ENCODE measurements around the gene C1QL4. TPM values are rescaled to one million over a fixed set of nuclear protein-coding genes. Genes with fewer than 3 reads are reported as not detected.
"Not testable (repeated sequence)": the region's sequence is repeated elsewhere in the genome, so short reads cannot be mapped to it uniquely, and the experiment has no call there.

C1QL4 gene
- total and polyA plus RNA-seq, 7 donors, result 0.03 TPM; not detected in 6

DNA sequence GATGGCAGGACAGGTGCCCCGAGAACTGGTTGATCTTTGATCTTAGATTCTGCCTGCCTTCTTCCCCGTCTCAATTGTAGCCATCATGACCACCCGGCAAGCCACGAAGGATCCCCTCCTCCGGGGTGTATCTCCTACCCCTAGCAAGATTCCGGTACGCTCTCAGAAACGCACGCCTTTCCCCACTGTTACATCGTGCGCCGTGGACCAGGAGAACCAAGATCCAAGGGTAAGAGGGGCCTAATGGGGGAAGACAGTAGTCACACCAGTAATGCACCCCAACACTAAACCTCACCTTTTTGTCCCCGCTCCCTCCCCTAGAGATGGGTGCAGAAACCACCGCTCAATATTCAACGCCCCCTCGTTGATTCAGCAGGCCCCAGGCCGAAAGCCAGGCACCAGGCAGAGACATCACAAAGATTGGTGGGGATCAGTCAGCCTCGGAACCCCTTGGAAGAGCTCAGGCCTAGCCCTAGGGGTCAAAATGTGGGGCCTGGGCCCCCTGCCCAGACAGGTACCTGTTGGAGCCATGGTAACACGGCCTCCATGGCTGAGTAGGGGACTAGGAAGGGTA, 13.4 kb downstream of the C1QL4 start:
- no peaks in the 10 kb centered on the region for H3K27me3 ChIP-seq
- peak; percentile 64 for DNase-seq
- TF ChIP-seq POLR2A (IDR thresholded peaks at IDR 0.05) (no peak), EP300 (IDR thresholded peaks at IDR 0.05) (no peak), POLR2AphosphoS5 (IDR thresholded peaks at IDR 0.05) (no peak)
- TF ChIP-seq, protein P1, sequence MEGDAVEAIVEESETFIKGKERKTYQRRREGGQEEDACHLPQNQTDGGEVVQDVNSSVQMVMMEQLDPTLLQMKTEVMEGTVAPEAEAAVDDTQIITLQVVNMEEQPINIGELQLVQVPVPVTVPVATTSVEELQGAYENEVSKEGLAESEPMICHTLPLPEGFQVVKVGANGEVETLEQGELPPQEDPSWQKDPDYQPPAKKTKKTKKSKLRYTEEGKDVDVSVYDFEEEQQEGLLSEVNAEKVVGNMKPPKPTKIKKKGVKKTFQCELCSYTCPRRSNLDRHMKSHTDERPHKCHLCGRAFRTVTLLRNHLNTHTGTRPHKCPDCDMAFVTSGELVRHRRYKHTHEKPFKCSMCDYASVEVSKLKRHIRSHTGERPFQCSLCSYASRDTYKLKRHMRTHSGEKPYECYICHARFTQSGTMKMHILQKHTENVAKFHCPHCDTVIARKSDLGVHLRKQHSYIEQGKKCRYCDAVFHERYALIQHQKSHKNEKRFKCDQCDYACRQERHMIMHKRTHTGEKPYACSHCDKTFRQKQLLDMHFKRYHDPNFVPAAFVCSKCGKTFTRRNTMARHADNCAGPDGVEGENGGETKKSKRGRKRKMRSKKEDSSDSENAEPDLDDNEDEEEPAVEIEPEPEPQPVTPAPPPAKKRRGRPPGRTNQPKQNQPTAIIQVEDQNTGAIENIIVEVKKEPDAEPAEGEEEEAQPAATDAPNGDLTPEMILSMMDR (IDR thresholded peaks at IDR 0.05), result no peak
- H3K27ac ChIP-seq, result no peak overlapping the region
- no peaks in the 10 kb centered on the region for H3K36me3 ChIP-seq
- no peaks in the 10 kb centered on the region for H3K9me3 ChIP-seq
- H3K4me1 ChIP-seq, result peaks cover 0 to 17% (median 9%) of the 10 kb centered on the region in 4 donors
- intact Hi-C loops (cut with DNase I), result no loop called here
- peak overlapping the region; percentile 45 to 64 (median 58) for H3K4me3 ChIP-seq
- 13% methylated on average over 19 of the region's 19 CpGs for WGBS, 2 donors

DNA sequence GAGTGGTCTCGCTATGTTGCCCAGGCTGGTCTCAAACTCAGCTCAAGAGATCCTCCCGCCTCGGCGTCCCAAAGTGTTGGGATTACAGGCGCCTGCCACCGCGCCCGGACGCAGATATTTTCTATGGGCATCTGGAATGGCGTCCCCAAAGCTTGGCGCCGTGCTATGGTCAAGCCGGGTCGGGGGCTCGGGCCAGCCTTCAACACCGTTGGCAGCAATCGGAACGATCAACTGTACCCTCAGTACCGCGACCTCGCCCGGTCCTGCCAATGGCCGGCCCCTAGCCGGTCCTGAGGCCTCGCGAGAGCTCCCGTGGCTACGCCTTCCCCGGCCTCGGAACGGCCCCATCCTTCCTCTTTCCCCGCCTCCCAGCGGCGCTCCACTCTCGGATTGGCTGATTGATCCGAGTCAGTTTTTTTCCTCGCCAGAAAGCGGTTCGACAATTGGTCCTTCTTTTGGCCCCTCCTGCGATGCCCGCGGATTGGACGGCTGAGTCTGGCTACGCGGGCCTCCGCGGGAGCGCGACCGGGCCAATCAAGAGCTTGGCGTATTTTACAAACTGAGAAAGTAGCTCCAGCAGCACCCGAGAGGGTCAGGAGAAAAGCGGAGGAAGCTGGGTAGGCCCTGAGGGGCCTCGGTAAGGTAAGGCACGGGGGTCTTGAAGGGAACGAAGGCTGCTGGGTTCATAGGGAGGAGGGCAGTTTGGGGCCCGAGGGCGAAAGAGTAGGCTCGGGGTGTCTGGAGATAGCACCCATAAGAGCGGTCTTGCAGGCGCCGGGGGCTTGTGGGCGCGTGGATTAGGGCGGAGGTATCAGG, 14.1 kb downstream of the C1QL4 start, which contains the start of gene TROAP:
Gene TROAP (plus strand): TSS at position 548 of the 816 bp plus-strand sequence. CDS start 354 bp downstream, outside the sequence.
- DNase-seq, result peak; percentile 99
- no peaks in the 10 kb centered on the region for H3K9me3 ChIP-seq
- no peaks in the 10 kb centered on the region for H3K27me3 ChIP-seq
- H3K27ac ChIP-seq, result peak within 1 kb of the TSS; percentile 65 to 74 (median 71)
- H3K36me3 ChIP-seq, result no peaks in the 10 kb centered on the region
- H3K4me3 ChIP-seq, result peak within 1 kb of the TSS; percentile 45 to 64 (median 58)
- intact Hi-C loops (cut with DNase I), result no loop called here
- H3K4me1 ChIP-seq, result peaks cover 0 to 17% (median 9%) of the 10 kb centered on the region in 4 donors
- TF ChIP-seq, protein P1 (IDR thresholded peaks at IDR 0.05), result no peak
- TF ChIP-seq EP300 (IDR thresholded peaks at IDR 0.05), result no peak
- peak; percentile 49 to 88 (median 72) for TF ChIP-seq POLR2AphosphoS5 (IDR thresholded peaks at IDR 0.05)
- peak; percentile 36 to 70 for TF ChIP-seq POLR2A (IDR thresholded peaks at IDR 0.05)
- 0% methylated on average over 65 of the region's 65 CpGs for WGBS, 2 donors

DNA sequence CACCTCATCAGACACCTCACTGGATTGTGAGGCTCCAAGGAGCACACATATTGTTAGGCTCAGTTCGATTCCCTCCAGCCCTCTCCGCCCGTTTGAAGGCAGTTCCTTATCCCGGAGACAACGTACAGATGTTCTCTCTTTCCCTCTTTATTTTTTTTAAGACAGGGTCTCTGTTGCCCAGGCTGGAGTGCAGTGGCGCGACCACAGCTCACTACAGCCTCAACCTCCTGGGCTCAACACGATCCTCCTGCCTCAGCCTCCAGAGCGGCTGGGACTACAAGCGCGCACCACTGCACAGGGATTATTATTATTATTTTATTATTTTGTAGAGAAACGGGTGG, 14.7 kb downstream of the C1QL4 start:
- intact Hi-C loops (cut with DNase I), result no loop called here
- WGBS, 2 donors, result 39 to 41% methylated on average over 12 of the region's 12 CpGs
- Histone ChIP-seq H3K4me3 (peak overlapping the region; percentile 45 to 64 (median 58)), H3K9me3 (no peaks in the 10 kb centered on the region), H3K4me1 (peaks cover 0 to 17% (median 9%) of the 10 kb centered on the region in 4 donors), H3K36me3 (no peaks in the 10 kb centered on the region), H3K27me3 (no peaks in the 10 kb centered on the region), H3K27ac (peak overlapping the region; percentile 65 to 74 (median 71))
- no peak for TF ChIP-seq EP300 (IDR thresholded peaks at IDR 0.05)
- TF ChIP-seq, protein P1 (IDR thresholded peaks at IDR 0.05), result no peak
- no peak for TF ChIP-seq POLR2A (IDR thresholded peaks at IDR 0.05)
- no peak for TF ChIP-seq POLR2AphosphoS5 (IDR thresholded peaks at IDR 0.05)
- no peak for DNase-seq

DNA sequence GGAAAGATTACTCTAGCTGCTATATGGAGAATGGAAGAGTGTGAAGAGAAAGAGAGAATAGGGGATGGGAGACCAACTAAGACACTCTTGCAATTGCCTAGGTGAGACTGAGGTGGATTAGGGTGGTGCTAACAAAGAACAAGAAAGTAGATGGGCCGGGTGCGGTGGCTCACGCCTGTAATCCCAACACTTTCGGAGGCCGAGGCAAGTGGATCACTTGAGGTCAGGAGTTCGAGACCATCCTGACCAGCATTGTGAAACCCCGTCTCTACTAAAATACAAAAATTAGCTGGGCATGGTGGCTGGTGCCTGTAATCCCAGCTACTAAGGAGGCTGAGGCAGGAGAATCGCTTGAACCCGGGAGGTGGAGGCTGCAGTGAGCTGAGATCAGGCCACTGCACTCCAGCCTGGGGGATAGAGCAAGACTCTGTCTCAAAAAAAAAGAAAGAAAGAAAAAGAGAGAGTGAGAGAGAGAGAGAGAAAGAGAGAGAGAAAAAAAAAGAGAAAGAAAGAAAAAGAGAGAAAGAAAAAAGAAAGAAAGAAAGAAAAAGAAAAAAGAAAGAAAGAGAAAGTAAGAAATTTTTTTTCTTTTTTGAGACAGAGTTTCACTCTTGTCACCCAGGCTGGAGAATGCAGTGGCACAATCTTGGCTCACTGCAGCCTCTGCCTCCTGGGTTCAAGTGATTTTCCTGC, 16.4 kb downstream of the C1QL4 start:
- 94 to 96% methylated on average over 9 of the region's 9 CpGs for WGBS, 2 donors
- DNase-seq, result peak; percentile 38

DNA sequence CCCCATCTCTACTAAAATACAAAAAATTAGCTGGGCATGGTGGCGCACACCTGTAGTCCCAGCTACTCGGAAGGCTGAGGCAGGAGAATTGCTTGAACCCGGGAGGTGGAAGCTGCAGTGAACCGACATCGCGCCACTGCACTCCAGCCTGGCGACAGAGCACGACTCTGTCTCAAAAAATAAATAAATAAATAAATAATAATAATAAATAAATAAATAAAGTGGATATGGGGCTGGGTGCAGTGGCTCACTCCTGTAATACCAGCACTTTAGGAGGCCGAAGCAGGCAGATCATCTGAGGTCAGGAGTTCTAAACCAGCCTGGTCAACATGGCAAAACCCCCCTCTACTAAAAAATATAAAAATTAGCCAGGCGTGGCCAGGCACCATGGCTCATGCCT, 19.9 kb downstream of the C1QL4 start:
- intact Hi-C loops (cut with DNase I); H3K27ac ChIP-seq; H3K36me3 ChIP-seq; H3K27me3 ChIP-seq; H3K4me1 ChIP-seq; H3K4me3 ChIP-seq; H3K9me3 ChIP-seq; DNase-seq: not testable (repeated sequence)
- WGBS, 2 donors, result 94 to 95% methylated on average over 10 of the region's 10 CpGs

More for the DNA sequence above, 16.4 kb downstream of the C1QL4 start:
- H3K4me3 ChIP-seq; intact Hi-C loops (cut with DNase I); H3K27me3 ChIP-seq; H3K9me3 ChIP-seq; H3K36me3 ChIP-seq; H3K27ac ChIP-seq: not testable (repeated sequence)
- H3K4me1 ChIP-seq, result peaks cover 0 to 17% (median 9%) of the 10 kb centered on the region in 4 donors
